ENCODE data around the gene DNAH10.

- TF ChIP-seq EZH2phosphoT487 (conservative IDR thresholded peaks at IDR 0.05; ENCODE audit: low read length) (no peak), CTCF (IDR thresholded peaks at IDR 0.05; ENCODE audit: insufficient read depth, low read length, poor library complexity, severe bottlenecking) (no peak)
Measured at GRCh38 chr12:123966596-123966995, 204.5 kb downstream of the DNAH10 start.

Measured in SU-DHL-6 (cell line).